D721Med (cell line): Measurements from ENCODE around the gene PRKCB.

Experiments used
- DNase-seq: peaks from one replicate; pipeline ENCODE4 v3.0.0; 2011; ENCODE audit warnings: low spot score; ENCODE audit not compliant: insufficient read length
- FAIRE-seq: peaks from 2 replicates; lab custom pipeline; 2011; peaks lifted over from hg19 to GRCh38; lab: Jason Lieb, UNC
- CTCF ChIP-seq: IDR thresholded peaks from 2 replicates; pipeline ENCODE4 v1.5.1; 2012; ENCODE audit warnings: mild to moderate bottlenecking, control low read depth; ENCODE audit not compliant: insufficient read depth; ENCODE audit errors: missing control alignments

PRKCB gene

GRCh38 chr16:24164416-24164815, 328.6 kb downstream of the PRKCB start:
- no peak for FAIRE-seq
- no peak for TF ChIP-seq CTCF
- no peak for DNase-seq

- FAIRE-seq: no peak
- TF ChIP-seq CTCF: no peak
- no peak for DNase-seq
These were observed 329.5 kb downstream of the PRKCB start for GRCh38 chr16:24165273-24165672.

GRCh38 chr16:24166661-24167528, 331.1 kb downstream of the PRKCB start:
- no peak for DNase-seq
- FAIRE-seq: no peak
- no peak for TF ChIP-seq CTCF

GRCh38 chr16:24168856-24169255, 333.1 kb downstream of the PRKCB start:
- no peak for TF ChIP-seq CTCF
- FAIRE-seq: no peak

GRCh38 chr16:24170407-24170806, 334.6 kb downstream of the PRKCB start:
- FAIRE-seq (no peak), DNase-seq (no peak)
- TF ChIP-seq CTCF: no peak

More at GRCh38 chr16:24168856-24169255, 333.1 kb downstream of the PRKCB start:
- DNase-seq: no peak

GRCh38 chr16:24174504-24174903, 338.7 kb downstream of the PRKCB start:
- FAIRE-seq: no peak
- TF ChIP-seq CTCF: no peak
- DNase-seq: no peak

- FAIRE-seq (no peak), DNase-seq (no peak)
- TF ChIP-seq CTCF: no peak
These were observed 339.2 kb downstream of the PRKCB start for GRCh38 chr16:24174957-24175356.
